PC-9 (cell line): ENCODE results near the gene FGF21.

Source experiments
- EZH2 ChIP-seq: fragments of 200-600 bp; sonication (generic); IDR thresholded peaks from 2 replicates; pipeline ENCODE4 v1.8.0; 2017; ENCODE audit warnings: antibody characterized with exemption, low read depth
- TF ChIP-seq, protein P1 (sequence below): fragments of 200-600 bp; sonication (generic); conservative IDR thresholded peaks from 2 replicates; pipeline ENCODE4 v1.6.1; 2017; ENCODE audit warnings: mixed run types, antibody characterized with exemption, mild to moderate bottlenecking, moderate library complexity

DNA sequence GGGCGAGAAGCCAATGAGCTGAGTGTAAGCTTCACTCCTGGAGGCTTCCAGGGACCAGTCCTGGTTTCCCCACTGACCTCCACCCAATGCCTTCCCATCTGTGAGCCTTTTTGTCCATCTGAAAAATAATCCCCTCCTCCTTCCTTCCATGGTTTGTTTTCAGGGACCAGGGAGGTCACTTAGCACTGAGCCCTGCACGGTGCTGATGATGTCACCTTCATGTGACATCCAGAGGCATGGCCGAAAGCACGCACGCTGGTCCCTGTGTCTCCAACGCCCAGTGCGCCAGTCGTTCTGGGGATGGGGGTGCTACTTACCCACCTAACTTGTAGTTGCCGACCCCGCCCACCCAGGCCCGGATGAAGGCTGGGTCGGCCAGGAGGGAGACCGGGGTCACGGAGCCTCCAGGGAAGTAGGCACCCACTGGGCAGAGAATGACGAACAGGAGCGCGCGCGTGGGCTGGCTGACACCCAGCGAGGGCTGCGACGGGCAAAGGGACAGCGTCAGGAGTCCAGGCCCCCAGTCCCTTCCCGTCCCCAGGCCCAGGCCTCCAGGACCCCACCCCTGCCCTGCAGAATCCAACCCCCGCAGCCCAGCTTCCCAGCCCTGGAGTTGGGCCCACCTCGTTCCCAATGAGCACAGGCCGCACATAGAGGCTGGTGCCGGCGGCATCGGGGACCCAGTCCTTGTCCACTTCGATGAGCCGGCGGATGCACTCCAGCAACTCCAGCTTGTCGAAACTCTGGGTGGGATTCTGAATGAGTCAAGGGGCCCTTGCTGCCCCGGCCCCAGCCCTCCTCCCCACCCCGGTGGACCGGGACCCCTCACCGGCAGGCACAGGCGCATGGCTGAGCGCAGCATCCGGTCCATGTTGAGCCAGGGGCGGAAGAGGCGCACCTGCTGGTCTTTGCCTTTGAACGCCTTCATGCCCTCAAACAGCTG lies 44.3 kb downstream of the FGF21 start:
- TF ChIP-seq, protein P1, sequence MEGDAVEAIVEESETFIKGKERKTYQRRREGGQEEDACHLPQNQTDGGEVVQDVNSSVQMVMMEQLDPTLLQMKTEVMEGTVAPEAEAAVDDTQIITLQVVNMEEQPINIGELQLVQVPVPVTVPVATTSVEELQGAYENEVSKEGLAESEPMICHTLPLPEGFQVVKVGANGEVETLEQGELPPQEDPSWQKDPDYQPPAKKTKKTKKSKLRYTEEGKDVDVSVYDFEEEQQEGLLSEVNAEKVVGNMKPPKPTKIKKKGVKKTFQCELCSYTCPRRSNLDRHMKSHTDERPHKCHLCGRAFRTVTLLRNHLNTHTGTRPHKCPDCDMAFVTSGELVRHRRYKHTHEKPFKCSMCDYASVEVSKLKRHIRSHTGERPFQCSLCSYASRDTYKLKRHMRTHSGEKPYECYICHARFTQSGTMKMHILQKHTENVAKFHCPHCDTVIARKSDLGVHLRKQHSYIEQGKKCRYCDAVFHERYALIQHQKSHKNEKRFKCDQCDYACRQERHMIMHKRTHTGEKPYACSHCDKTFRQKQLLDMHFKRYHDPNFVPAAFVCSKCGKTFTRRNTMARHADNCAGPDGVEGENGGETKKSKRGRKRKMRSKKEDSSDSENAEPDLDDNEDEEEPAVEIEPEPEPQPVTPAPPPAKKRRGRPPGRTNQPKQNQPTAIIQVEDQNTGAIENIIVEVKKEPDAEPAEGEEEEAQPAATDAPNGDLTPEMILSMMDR = no peak
- no peak for TF ChIP-seq EZH2
